Measurements from ENCODE around the gene BCL11B. TPM values are rescaled to one million over a fixed set of nuclear protein-coding genes. Genes with fewer than 3 reads are reported as not detected.
"Not testable (repeated sequence)": the region's sequence is repeated elsewhere in the genome, so short reads cannot be mapped to it uniquely, and the experiment has no call there.

Gene BCL11B
- total RNA-seq, 1 experiment from 2014 or later = 0.21 TPM

GRCh38 chr14:99235582-99236320, 36.2 kb downstream of the BCL11B start:
- in situ Hi-C loops (cut with HindIII; ENCODE audit: low pct_unique_long_range_greater_than_20kb, low sequenced_read_pairs) = no loop called here
- no peak for DNase-seq (ENCODE audit: low read depth, low spot score)

DNA sequence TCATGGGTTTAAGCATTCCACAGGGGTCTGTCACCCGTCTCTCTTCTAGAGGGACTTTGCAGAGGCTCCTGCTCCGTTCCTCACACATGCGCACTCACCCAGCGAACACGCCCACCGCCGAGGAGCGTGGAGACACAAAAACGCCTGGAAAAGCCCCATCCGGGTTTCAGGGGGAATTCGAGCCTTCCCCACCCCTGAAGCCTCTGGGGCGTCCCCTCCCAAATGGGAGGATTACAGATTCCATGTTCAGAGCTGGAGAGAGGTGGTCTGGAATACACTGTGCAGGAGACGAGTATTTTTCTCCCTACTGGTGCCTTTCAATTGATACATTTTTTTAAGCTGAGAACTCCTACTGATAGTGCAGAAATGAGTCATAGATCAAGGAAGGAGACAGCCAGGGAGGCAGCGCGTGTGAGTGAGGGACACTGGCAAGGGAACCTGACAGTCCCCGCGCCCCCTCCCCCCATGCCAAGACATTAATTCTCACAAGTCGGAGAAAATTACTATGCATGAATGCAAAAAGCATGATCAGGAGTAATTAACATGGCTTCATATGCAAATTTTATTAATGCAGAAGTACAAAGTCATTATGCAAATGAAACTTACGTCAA, 36.9 kb downstream of the BCL11B start:
- in situ Hi-C loops (cut with HindIII; ENCODE audit: low pct_unique_long_range_greater_than_20kb, low sequenced_read_pairs) = no loop called here
- DNase-seq (ENCODE audit: low read depth, low spot score) = no peak

GRCh38 chr14:99234355-99234754, 37.6 kb downstream of the BCL11B start:
- DNase-seq (ENCODE audit: low read depth, low spot score) = no peak
- in situ Hi-C loops (cut with HindIII; ENCODE audit: low pct_unique_long_range_greater_than_20kb, low sequenced_read_pairs) = no loop called here

- DNase-seq (ENCODE audit: low read depth, low spot score) = no peak
Measured at GRCh38 chr14:99233222-99234035, 38.6 kb downstream of the BCL11B start.

GRCh38 chr14:99232714-99233214, 39.2 kb downstream of the BCL11B start:
- in situ Hi-C loops (cut with HindIII; ENCODE audit: low pct_unique_long_range_greater_than_20kb, low sequenced_read_pairs) = no loop called here
- DNase-seq (ENCODE audit: low read depth, low spot score) = no peak

More at GRCh38 chr14:99233222-99234035, 38.6 kb downstream of the BCL11B start:
- in situ Hi-C loops (cut with HindIII; ENCODE audit: low pct_unique_long_range_greater_than_20kb, low sequenced_read_pairs) = no loop called here

- in situ Hi-C loops (cut with HindIII; ENCODE audit: low pct_unique_long_range_greater_than_20kb, low sequenced_read_pairs) = no loop called here
- DNase-seq (ENCODE audit: low read depth, low spot score) = no peak
Measured at GRCh38 chr14:99231850-99232713, 39.9 kb downstream of the BCL11B start.

- in situ Hi-C loops (cut with HindIII; ENCODE audit: low pct_unique_long_range_greater_than_20kb, low sequenced_read_pairs) = no loop called here
- DNase-seq (ENCODE audit: low read depth, low spot score) = no peak
Measured at GRCh38 chr14:99231161-99231849, 40.7 kb downstream of the BCL11B start.

GRCh38 chr14:99230208-99231151, 41.5 kb downstream of the BCL11B start:
- in situ Hi-C loops (cut with HindIII; ENCODE audit: low pct_unique_long_range_greater_than_20kb, low sequenced_read_pairs) = no loop called here
- no peak for DNase-seq (ENCODE audit: low read depth, low spot score)

- DNase-seq (ENCODE audit: low read depth, low spot score) = no peak
Measured at GRCh38 chr14:99229654-99230207, 42.3 kb downstream of the BCL11B start.

GRCh38 chr14:99228760-99229159, 43.2 kb downstream of the BCL11B start:
- in situ Hi-C loops (cut with HindIII; ENCODE audit: low pct_unique_long_range_greater_than_20kb, low sequenced_read_pairs); DNase-seq (ENCODE audit: low read depth, low spot score): not testable (repeated sequence)

More at GRCh38 chr14:99229654-99230207, 42.3 kb downstream of the BCL11B start:
- in situ Hi-C loops (cut with HindIII; ENCODE audit: low pct_unique_long_range_greater_than_20kb, low sequenced_read_pairs) = no loop called here

GRCh38 chr14:99226687-99227086, 45.3 kb downstream of the BCL11B start:
- in situ Hi-C loops (cut with HindIII; ENCODE audit: low pct_unique_long_range_greater_than_20kb, low sequenced_read_pairs) = no loop called here
- DNase-seq (ENCODE audit: low read depth, low spot score) = no peak

DNA sequence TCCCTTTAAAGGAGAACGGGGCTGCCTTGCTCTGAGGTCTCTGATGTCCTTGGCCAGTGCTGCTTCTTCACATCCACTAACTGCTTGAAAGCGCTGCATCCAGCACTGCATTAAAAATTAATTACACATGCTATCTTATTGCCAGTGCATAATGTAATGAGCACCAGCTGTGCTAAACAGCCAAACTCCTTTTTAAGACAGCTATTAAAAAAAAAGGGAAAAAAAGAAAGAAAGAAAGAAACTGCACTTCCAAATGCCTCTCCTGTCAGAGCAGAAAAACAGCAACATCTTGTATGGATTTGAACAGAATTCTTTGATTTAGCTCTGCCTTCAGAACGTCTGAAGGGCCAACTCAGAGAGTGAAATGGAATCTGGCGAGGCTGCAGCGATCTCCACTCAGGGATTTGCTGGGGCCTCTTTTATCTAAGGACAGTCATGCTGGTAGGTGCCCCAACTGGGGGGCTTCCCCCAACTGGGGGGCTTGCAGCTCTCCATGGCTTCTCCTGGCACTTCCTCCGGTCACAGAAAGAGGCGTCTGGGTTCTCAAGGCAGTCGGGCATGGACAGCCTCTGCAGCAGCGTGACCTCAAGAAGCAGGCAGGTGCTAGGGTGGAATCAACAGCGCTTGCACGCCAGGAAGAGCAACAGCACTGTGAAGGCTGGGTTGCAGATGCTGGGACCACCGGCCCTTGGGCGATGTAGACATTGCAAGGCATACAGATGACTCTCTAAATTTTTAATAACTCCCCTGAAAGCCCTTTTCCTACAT, 46.4 kb downstream of the BCL11B start:
- in situ Hi-C loops (cut with HindIII; ENCODE audit: low pct_unique_long_range_greater_than_20kb, low sequenced_read_pairs) = no loop called here
- DNase-seq (ENCODE audit: low read depth, low spot score) = no peak

DNA sequence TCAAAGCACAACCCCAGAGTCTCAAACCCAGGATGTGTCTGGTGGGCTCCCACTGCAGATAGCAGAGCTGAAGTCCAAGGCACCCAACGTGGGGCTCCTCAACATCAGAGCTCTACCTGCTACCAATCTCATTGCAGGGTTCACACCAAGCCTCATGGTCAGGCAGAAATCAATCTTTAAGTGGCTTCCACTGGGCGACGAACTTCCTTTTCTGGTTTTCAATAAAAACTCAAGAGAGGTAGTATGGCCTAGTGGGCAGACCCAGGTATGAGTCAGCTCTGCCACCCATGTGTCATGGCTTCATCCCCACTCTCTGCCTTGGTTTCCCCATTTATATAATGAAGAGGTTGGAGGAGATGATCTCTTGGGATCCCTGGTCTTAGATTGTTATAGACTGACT, 47.0 kb downstream of the BCL11B start:
- DNase-seq (ENCODE audit: low read depth, low spot score) = no peak

GRCh38 chr14:99224116-99224910, 47.7 kb downstream of the BCL11B start:
- in situ Hi-C loops (cut with HindIII; ENCODE audit: low pct_unique_long_range_greater_than_20kb, low sequenced_read_pairs) = no loop called here
- peak; percentile 27 for DNase-seq (ENCODE audit: low read depth, low spot score)

More for the DNA sequence above, 47.0 kb downstream of the BCL11B start:
- in situ Hi-C loops (cut with HindIII; ENCODE audit: low pct_unique_long_range_greater_than_20kb, low sequenced_read_pairs) = no loop called here

All from SK-MEL-5 (cell line).